B cell (primary cell): ENCODE data around the gene NUDT21. TPM values are rescaled to one million over a fixed set of nuclear protein-coding genes. Genes with fewer than 3 reads are reported as not detected.

Experiments used
- ATAC-seq: fragments of 200-7000 bp; cut with Tn5 transposase; one replicate; pipeline ENCODE4 v1.10.0; 2021; ENCODE audit warnings: low read depth, mild to moderate bottlenecking, moderate number of reproducible peaks, moderate library complexity
- CTCF ChIA-PET: fragments of 350-600 bp; sonication (Branson Sonifier 250); formaldehyde crosslinking; loops from one replicate; lab custom pipeline; 2021; ENCODE audit warnings: antibody characterized with exemption, inconsistent platforms; lab: Charles Lee
- POLR2A ChIA-PET: fragments of 350-600 bp; sonication (Branson Sonifier 250); formaldehyde crosslinking; loops from one replicate; lab custom pipeline; 2021; ENCODE audit warnings: antibody characterized with exemption; lab: Charles Lee
- DNase-seq: peaks from one replicate; pipeline ENCODE4 v3.0.0; 2013
- H2AFZ ChIP-seq: 2 replicates; pipeline ENCODE4 v1.6.1; 2012; ENCODE audit warnings: mild to moderate bottlenecking, low read depth, low read length; ENCODE audit not compliant: insufficient read depth, poor library complexity, severe bottlenecking
- H3K27ac ChIP-seq, 2 donors: 1 replicate in 1 of 2; 2 replicates in 1 of 2; pipeline ENCODE4 v1.5.1; 2012 to 2013; ENCODE audit warnings: low read length in 2 of 2, mild to moderate bottlenecking in 2 of 2, moderate library complexity in 1 of 2
- H3K27me3 ChIP-seq, 4 experiments: fragments of 200-600 bp in 1 of 4; sonication (generic) in 1 of 4; replicated peaks in 1 of 4; 1 replicate in 2 of 4; 2 replicates in 2 of 4; pipeline versions ENCODE4 v1.6.1 to v1.7.0; 2013 to 2016; ENCODE audit warnings: low read length in 3 of 4, mild to moderate bottlenecking in 2 of 4, mixed read lengths in 1 of 4, moderate library complexity in 1 of 4; ENCODE audit not compliant: insufficient read depth in 4 of 4, control insufficient read depth in 3 of 4; ENCODE audit errors: control extremely low read depth in 1 of 4
- H3K36me3 ChIP-seq, 2 experiments: replicated peaks in 1 of 2; 1 replicate in 1 of 2; 2 replicates in 1 of 2; pipeline versions ENCODE4 v1.6.1 to v1.7.1; 2013; ENCODE audit warnings: low read length in 1 of 2; ENCODE audit not compliant: insufficient read depth in 2 of 2, control insufficient read depth in 1 of 2; ENCODE audit errors: control extremely low read depth in 1 of 2, extremely low read depth in 1 of 2
- H3K4me1 ChIP-seq, 2 donors: fragments of 200-600 bp in 1 of 2; sonication (generic) in 1 of 2; 1 replicate in 1 of 2; 2 replicates in 1 of 2; pipeline versions ENCODE4 v1.5.1 to v1.6.1; 2013 to 2017; ENCODE audit warnings: low read length in 2 of 2; ENCODE audit not compliant: control insufficient read depth in 2 of 2, insufficient read depth in 2 of 2
- H3K4me2 ChIP-seq: replicated peaks from 2 replicates; pipeline ENCODE3; 2012; ENCODE audit warnings: mild to moderate bottlenecking, low read depth, low read length; ENCODE audit not compliant: poor library complexity, severe bottlenecking
- H3K4me3 ChIP-seq, 5 experiments: fragments of 200-600 bp in 1 of 5; sonication (generic) in 1 of 5; 1 replicate in 3 of 5; 2 replicates in 2 of 5; pipeline versions ENCODE4 v1.5.1 to v1.7.0; 2011 to 2016; ENCODE audit warnings: low read length in 4 of 5, mild to moderate bottlenecking in 4 of 5, low read depth in 2 of 5, control low read depth in 1 of 5, moderate library complexity in 1 of 5; ENCODE audit not compliant: insufficient read depth in 1 of 5; ENCODE audit errors: control extremely low read depth in 1 of 5, extremely low read depth in 1 of 5
- H3K79me2 ChIP-seq: fragments of 200-600 bp; sonication (generic); one replicate; pipeline ENCODE4 v1.6.0; 2016; ENCODE audit warnings: low read length; ENCODE audit not compliant: control insufficient read depth, insufficient read depth
- H3K9ac ChIP-seq: fragments of 200-600 bp; sonication (generic); 2 replicates; pipeline ENCODE4 v1.6.1; 2017; ENCODE audit warnings: mild to moderate bottlenecking, low read length, moderate library complexity
- H3K9me3 ChIP-seq, 3 donors: one replicate each; pipeline versions ENCODE4 v1.6.1 to v1.7.1; 2013; ENCODE audit warnings: low read length in 2 of 3; ENCODE audit not compliant: control insufficient read depth in 2 of 3, insufficient read depth in 1 of 3; ENCODE audit errors: control extremely low read depth in 1 of 3
- H4K20me1 ChIP-seq: 2 replicates; pipeline ENCODE4 v1.6.0; 2012; ENCODE audit warnings: mild to moderate bottlenecking, low read length; ENCODE audit not compliant: insufficient read depth, control insufficient read depth, poor library complexity, severe bottlenecking
- H3K27ac Mint-ChIP-seq: one replicate; pipeline ENCODE4 v1.8.0; 2021; ENCODE audit warnings: mixed read lengths
- H3K27me3 Mint-ChIP-seq: one replicate; pipeline ENCODE4 v1.8.0; 2021; ENCODE audit warnings: mixed read lengths
- H3K4me1 Mint-ChIP-seq: one replicate; pipeline ENCODE4 v1.8.0; 2021; ENCODE audit warnings: mixed read lengths
- H3K4me3 Mint-ChIP-seq: one replicate; pipeline ENCODE4 v1.8.0; 2021; ENCODE audit warnings: mixed read lengths
- H3K9me3 Mint-ChIP-seq: one replicate; pipeline ENCODE4 v1.8.0; 2022; ENCODE audit warnings: mixed read lengths; ENCODE audit not compliant: insufficient read depth
- CTCF ChIP-seq: fragments of 200-600 bp; IDR thresholded peaks from one replicate; pipeline ENCODE4 v1.8.0; 2022; ENCODE audit warnings: antibody characterized with exemption, mild to moderate bottlenecking
- EZH2 ChIP-seq: IDR thresholded peaks from 2 replicates; pipeline ENCODE4 v1.6.1; 2012; ENCODE audit warnings: borderline replicate concordance, low read depth, mild to moderate bottlenecking, moderate library complexity, low read length; ENCODE audit not compliant: insufficient read depth, poor library complexity, severe bottlenecking
- WGBS: methylation state at CpG from one replicate; pipeline ENCODE4 v1.1.5; 2013; ENCODE audit warnings: missing lambda C conversion rate; ENCODE audit not compliant: insufficient coverage; 5-methylcytosine and 5-hydroxymethylcytosine counted together
- intact Hi-C: fragments of 100-400 bp; cut with micrococcal nuclease; formaldehyde crosslinking; loops from one replicate; pipeline ENCODE4 v1.10.0; 2022
- polyA plus RNA-seq: library from polyadenylated mRNA; depleted of rRNA; stranded (reverse); fragments of >200 nt; gene quantifications from 2 replicates; pipeline ENCODE4 v1.2.3, GENCODE V29; 2012
- total RNA-seq, 2 donors: library from RNA; stranded (reverse); fragments of 120-200 nt in 1 of 2; gene quantifications; 1 replicate in 1 of 2; 2 replicates in 1 of 2; pipeline versions ENCODE4 v1.2.3 to v1.2.4, GENCODE V29; 2013 to 2022

Gene NUDT21
- total and polyA plus RNA-seq, 2 donors (not counting 1 experiment from before 2014, with no cell fraction given), result 27.3 to 89.4 TPM

GRCh38 chr16:56480776-56481467 lies 29.8 kb upstream of the NUDT21 start:
- TF ChIP-seq EZH2 (no peak), CTCF (no peak)
- POLR2A ChIA-PET, result no interaction called here
- Mint-ChIP-seq H3K9me3 (no peaks in the 10 kb centered on the region), H3K4me1 (no peaks in the 10 kb centered on the region), H3K27me3 (no peaks in the 10 kb centered on the region), H3K4me3 (no peak overlapping the region), H3K27ac (peak overlapping the region; percentile 8)
- ATAC-seq (no peak), DNase-seq (no peak)
- peaks cover 1 to 50% of the 10 kb centered on the region in 2 experiments for H3K36me3 ChIP-seq
- no peaks in the 10 kb centered on the region for H4K20me1 ChIP-seq
- H3K27ac ChIP-seq, result no peak overlapping the region
- H3K9me3 ChIP-seq, result no peaks in the 10 kb centered on the region
- WGBS, result 92% methylated on average over 6 of the region's 7 CpGs
- no peaks in the 10 kb centered on the region for H3K27me3 ChIP-seq
- H3K9ac ChIP-seq, result no peak overlapping the region
- H3K4me2 ChIP-seq, result no peak overlapping the region
- intact Hi-C loops, result no loop called here
- no peaks in the 10 kb centered on the region for H3K4me1 ChIP-seq
- no peak overlapping the region for H3K4me3 ChIP-seq
- no peaks in the 10 kb centered on the region for H3K79me2 ChIP-seq
- H2AFZ ChIP-seq, result no peak overlapping the region
- CTCF ChIA-PET, result interaction anchor here (1.6 kb wide), 1 partner anchor 221 kb away, joined by 4 read pairs; no protein-coding TSS in a partner anchor

- H3K4me2 ChIP-seq, result no peak overlapping the region
- Mint-ChIP-seq H3K4me1 (no peaks in the 10 kb centered on the region), H3K27ac (no peak overlapping the region), H3K9me3 (no peaks in the 10 kb centered on the region), H3K27me3 (no peaks in the 10 kb centered on the region), H3K4me3 (no peak overlapping the region)
- WGBS, result 100% methylated on average over 1 of the region's 2 CpGs
- TF ChIP-seq CTCF (no peak), EZH2 (no peak)
- ChIA-PET CTCF (no interaction called here), POLR2A (no interaction called here)
- peaks cover 0 to 55% of the 10 kb centered on the region in 2 experiments for H3K36me3 ChIP-seq
- intact Hi-C loops, result no loop called here
- H3K27me3 ChIP-seq, result no peaks in the 10 kb centered on the region
- H2AFZ ChIP-seq, result no peak overlapping the region
- H3K9ac ChIP-seq, result no peak overlapping the region
- no peak overlapping the region for H3K4me3 ChIP-seq
- H4K20me1 ChIP-seq, result no peaks in the 10 kb centered on the region
- H3K4me1 ChIP-seq, result no peaks in the 10 kb centered on the region
- H3K27ac ChIP-seq, result no peak overlapping the region
- no peak for DNase-seq
- ATAC-seq, result no peak
- no peaks in the 10 kb centered on the region for H3K79me2 ChIP-seq
- no peaks in the 10 kb centered on the region for H3K9me3 ChIP-seq
Observed at GRCh38 chr16:56479469-56479868, 28.3 kb upstream of the NUDT21 start.
